ENCODE measurements around the gene RHPN2.
"Not testable (repeated sequence)": the region's sequence is repeated elsewhere in the genome, so short reads cannot be mapped to it uniquely, and the experiment has no call there.

- not testable (repeated sequence) for TF ChIP-seq POLR2A (IDR thresholded peaks at IDR 0.05); EP300 (IDR thresholded peaks at IDR 0.05; ENCODE audit: low read depth); CTCF (IDR thresholded peaks at IDR 0.05); POLR2AphosphoS5 (IDR thresholded peaks at IDR 0.05)
These were observed 86.9 kb downstream of the RHPN2 start for GRCh38 chr19:32977813-32978212.
